Neural cell (in vitro differentiated cells): Measurements from ENCODE around the gene SELENOH. TPM values are rescaled to one million over a fixed set of nuclear protein-coding genes. Genes with fewer than 3 reads are reported as not detected.

Experiments used
- H2AFZ ChIP-seq: fragments of 200-600, 300-800 bp; sonication (generic), shearing (Covaris generic); 2 replicates; pipeline ENCODE4 v1.6.0; 2014; ENCODE audit warnings: low read depth, mild to moderate bottlenecking, antibody characterized with exemption, low read length, moderate library complexity
- H3F3A ChIP-seq: fragments of 200-600 bp; shearing (Covaris generic); 2 replicates; pipeline ENCODE4 v1.6.1; 2016; ENCODE audit warnings: mild to moderate bottlenecking, moderate library complexity, mixed read lengths, antibody characterized with exemption, low read length; ENCODE audit not compliant: insufficient read depth, poor library complexity, severe bottlenecking
- H3K27ac ChIP-seq: fragments of 200-600, 300-800 bp; sonication (generic), shearing (Covaris generic); 2 replicates; pipeline ENCODE4 v1.5.1; 2014; ENCODE audit warnings: mild to moderate bottlenecking, low read length, moderate library complexity
- H3K27me3 ChIP-seq: fragments of 300-800, 200-600 bp; sonication (generic), shearing (Covaris generic); 2 replicates; pipeline ENCODE4 v1.6.0; 2014; ENCODE audit warnings: mild to moderate bottlenecking, low read depth, low read length, moderate library complexity; ENCODE audit not compliant: insufficient read depth
- H3K36me3 ChIP-seq: fragments of 300-800, 200-600 bp; sonication (generic), shearing (Covaris generic); 2 replicates; pipeline ENCODE4 v1.5.1; 2014; ENCODE audit warnings: mild to moderate bottlenecking, antibody characterized with exemption, low read length, moderate library complexity; ENCODE audit not compliant: insufficient read depth
- H3K4me2 ChIP-seq: fragments of 300-800, 200-600 bp; sonication (generic), shearing (Covaris generic); 2 replicates; pipeline ENCODE4 v1.6.0; 2014; ENCODE audit warnings: mild to moderate bottlenecking, low read length
- H3K4me3 ChIP-seq: fragments of 300-800, 200-600 bp; sonication (generic), shearing (Covaris generic); 2 replicates; pipeline ENCODE4 v1.5.1; 2014; ENCODE audit warnings: mild to moderate bottlenecking, low read length, moderate library complexity
- H3K79me2 ChIP-seq: fragments of 200-600 bp; shearing (Covaris generic); replicated peaks from 2 replicates; pipeline ENCODE4 v1.6.0; 2014; ENCODE audit warnings: mild to moderate bottlenecking, low read length, moderate library complexity; ENCODE audit not compliant: insufficient read depth
- H3K9ac ChIP-seq: fragments of 300-800, 200-600 bp; sonication (generic), shearing (Covaris generic); 2 replicates; pipeline ENCODE4 v1.6.1; 2016; ENCODE audit warnings: mild to moderate bottlenecking, low read length, mixed read lengths
- H3K9me2 ChIP-seq: fragments of 200-600 bp; shearing (Covaris generic); 2 replicates; pipeline ENCODE4 v1.6.1; 2016; ENCODE audit warnings: mild to moderate bottlenecking, low read length, mixed read lengths; ENCODE audit not compliant: insufficient read depth
- H3K9me3 ChIP-seq: fragments of 200-600, 300-800 bp; sonication (generic), shearing (Covaris generic); 2 replicates; pipeline ENCODE4 v1.6.1; 2016; ENCODE audit warnings: mild to moderate bottlenecking, mixed run types, low read length, moderate library complexity, mixed read lengths
- H4K20me1 ChIP-seq: fragments of 200-600 bp; shearing (Covaris generic); 2 replicates; pipeline ENCODE4 v1.6.1; 2016; ENCODE audit warnings: mild to moderate bottlenecking, mixed run types; ENCODE audit not compliant: insufficient read depth
- CTCF ChIP-seq: fragments of 450-650 bp; IDR thresholded peaks from 2 replicates; pipeline ENCODE4 v1.5.1; 2014; ENCODE audit warnings: antibody characterized with exemption, mild to moderate bottlenecking, moderate library complexity; ENCODE audit not compliant: poor library complexity, severe bottlenecking
- EP300 ChIP-seq: fragments of 450-650 bp; conservative IDR thresholded peaks from 2 replicates; pipeline ENCODE4 v1.6.1; 2014; ENCODE audit warnings: antibody characterized with exemption, mild to moderate bottlenecking, moderate library complexity; ENCODE audit not compliant: poor library complexity, severe bottlenecking
- EZH2 ChIP-seq: fragments of 200-600, 300-800 bp; shearing (Covaris generic), sonication (generic); IDR thresholded peaks from 2 replicates; pipeline ENCODE4 v1.6.1; 2014; ENCODE audit warnings: antibody characterized with exemption, low read length, borderline replicate concordance, mild to moderate bottlenecking; ENCODE audit not compliant: insufficient read depth, poor library complexity, severe bottlenecking
- MXI1 ChIP-seq: fragments of 450-650 bp; conservative IDR thresholded peaks from 2 replicates; pipeline ENCODE4 v1.6.1; 2014; ENCODE audit warnings: antibody characterized with exemption, mild to moderate bottlenecking; ENCODE audit not compliant: poor library complexity, severe bottlenecking
- POLR2AphosphoS5 ChIP-seq: IDR thresholded peaks from 2 replicates; pipeline ENCODE4 v1.6.1; 2012
- RAD21 ChIP-seq: fragments of 450-650 bp; conservative IDR thresholded peaks from 2 replicates; pipeline ENCODE4 v1.6.1; 2014; ENCODE audit warnings: antibody characterized with exemption, mild to moderate bottlenecking, moderate library complexity
- SMC3 ChIP-seq: fragments of 450-650 bp; conservative IDR thresholded peaks from 2 replicates; pipeline ENCODE4 v1.6.1; 2014; ENCODE audit warnings: antibody characterized with exemption, mild to moderate bottlenecking, moderate library complexity; ENCODE audit not compliant: poor library complexity
- TAF1 ChIP-seq: IDR thresholded peaks from 2 replicates; pipeline ENCODE4 v1.6.1; 2012; ENCODE audit warnings: low read depth
- polyA plus RNA-seq: library from polyadenylated mRNA; depleted of rRNA; stranded (reverse); fragments of >200 nt; gene quantifications from 2 replicates; pipeline ENCODE4 v1.2.3, GENCODE V29; 2014
- TF ChIP-seq, protein P1 (sequence below): IDR thresholded peaks from 2 replicates; pipeline ENCODE4 v1.6.1; 2012; ENCODE audit warnings: borderline replicate concordance

SELENOH gene
- polyA plus RNA-seq, 1 donor from 2014 or later = 546 TPM

- Histone ChIP-seq H3K79me2 (peaks cover 62% of the 10 kb centered on the region), H3K9ac (peak within 1 kb of the TSS; percentile 88), H3K27me3 (no peaks in the 10 kb centered on the region), H3K4me2 (peak within 1 kb of the TSS; percentile 83), H3F3A (no peaks in the 10 kb centered on the region), H3K9me2 (no peaks in the 10 kb centered on the region), H2AFZ (peak within 1 kb of the TSS; percentile 81), H3K9me3 (no peaks in the 10 kb centered on the region), H4K20me1 (no peaks in the 10 kb centered on the region), H3K27ac (peak within 1 kb of the TSS; percentile 92), H3K4me3 (peak within 1 kb of the TSS; percentile 84), H3K36me3 (no peaks in the 10 kb centered on the region)
- TF ChIP-seq MXI1 = peak; percentile 78
- no peak for TF ChIP-seq EP300
- peak; percentile 24 for TF ChIP-seq CTCF
- TF ChIP-seq POLR2AphosphoS5 = peak; percentile 90
- peak; percentile 51 for TF ChIP-seq RAD21
- TF ChIP-seq EZH2 = no peak
- TF ChIP-seq, protein P1, sequence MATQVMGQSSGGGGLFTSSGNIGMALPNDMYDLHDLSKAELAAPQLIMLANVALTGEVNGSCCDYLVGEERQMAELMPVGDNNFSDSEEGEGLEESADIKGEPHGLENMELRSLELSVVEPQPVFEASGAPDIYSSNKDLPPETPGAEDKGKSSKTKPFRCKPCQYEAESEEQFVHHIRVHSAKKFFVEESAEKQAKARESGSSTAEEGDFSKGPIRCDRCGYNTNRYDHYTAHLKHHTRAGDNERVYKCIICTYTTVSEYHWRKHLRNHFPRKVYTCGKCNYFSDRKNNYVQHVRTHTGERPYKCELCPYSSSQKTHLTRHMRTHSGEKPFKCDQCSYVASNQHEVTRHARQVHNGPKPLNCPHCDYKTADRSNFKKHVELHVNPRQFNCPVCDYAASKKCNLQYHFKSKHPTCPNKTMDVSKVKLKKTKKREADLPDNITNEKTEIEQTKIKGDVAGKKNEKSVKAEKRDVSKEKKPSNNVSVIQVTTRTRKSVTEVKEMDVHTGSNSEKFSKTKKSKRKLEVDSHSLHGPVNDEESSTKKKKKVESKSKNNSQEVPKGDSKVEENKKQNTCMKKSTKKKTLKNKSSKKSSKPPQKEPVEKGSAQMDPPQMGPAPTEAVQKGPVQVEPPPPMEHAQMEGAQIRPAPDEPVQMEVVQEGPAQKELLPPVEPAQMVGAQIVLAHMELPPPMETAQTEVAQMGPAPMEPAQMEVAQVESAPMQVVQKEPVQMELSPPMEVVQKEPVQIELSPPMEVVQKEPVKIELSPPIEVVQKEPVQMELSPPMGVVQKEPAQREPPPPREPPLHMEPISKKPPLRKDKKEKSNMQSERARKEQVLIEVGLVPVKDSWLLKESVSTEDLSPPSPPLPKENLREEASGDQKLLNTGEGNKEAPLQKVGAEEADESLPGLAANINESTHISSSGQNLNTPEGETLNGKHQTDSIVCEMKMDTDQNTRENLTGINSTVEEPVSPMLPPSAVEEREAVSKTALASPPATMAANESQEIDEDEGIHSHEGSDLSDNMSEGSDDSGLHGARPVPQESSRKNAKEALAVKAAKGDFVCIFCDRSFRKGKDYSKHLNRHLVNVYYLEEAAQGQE = peak; percentile 63
- no peak for TF ChIP-seq TAF1
- peak; percentile 71 for TF ChIP-seq SMC3
These were observed 29.7 kb upstream of the SELENOH start, which contains the start of gene MED19 for GRCh38 chr11:57711414-57712255. TSS of gene MED19 (minus strand) at chr11:57712215. CDS start at chr11:57712179, 36 bp downstream.

- Histone ChIP-seq H3F3A (no peaks in the 10 kb centered on the region), H3K9me3 (no peaks in the 10 kb centered on the region), H3K9me2 (no peaks in the 10 kb centered on the region), H4K20me1 (no peaks in the 10 kb centered on the region), H3K27me3 (no peaks in the 10 kb centered on the region), H3K79me2 (peaks cover 57% of the 10 kb centered on the region), H2AFZ (peak within 1 kb of the TSS; percentile 81), H3K27ac (peak within 1 kb of the TSS; percentile 92), H3K36me3 (no peaks in the 10 kb centered on the region), H3K4me2 (peak within 1 kb of the TSS; percentile 83), H3K9ac (peak within 1 kb of the TSS; percentile 88), H3K4me3 (peak within 1 kb of the TSS; percentile 84)
- TF ChIP-seq RAD21 (peak; percentile 32), POLR2AphosphoS5 (peak; percentile 86), SMC3 (peak; percentile 40), TAF1 (no peak), EZH2 (no peak), MXI1 (peak; percentile 93), EP300 (peak; percentile 18)
- TF ChIP-seq, protein P1 = peak; percentile 77
These were observed 28.8 kb upstream of the SELENOH start, which contains the start of gene TMX2 for GRCh38 chr11:57712256-57713150. TSS of gene TMX2 (plus strand) at chr11:57712593. CDS start at chr11:57712619, 26 bp downstream.
